GM18868 (cell line): ENCODE measurements around the gene BAHD1.

Experiments
- ATAC-seq: cut with Tn5 transposase; IDR thresholded peaks from one replicate; pipeline ENCODE4 v1.9.1; 2021; ENCODE audit warnings: mild to moderate bottlenecking, moderate library complexity; ENCODE audit not compliant: unreplicated experiment

BAHD1 gene

GRCh38 chr15:40421246-40422157 lies 19.3 kb upstream of the BAHD1 start:
- peak; percentile 67 for ATAC-seq

DNA sequence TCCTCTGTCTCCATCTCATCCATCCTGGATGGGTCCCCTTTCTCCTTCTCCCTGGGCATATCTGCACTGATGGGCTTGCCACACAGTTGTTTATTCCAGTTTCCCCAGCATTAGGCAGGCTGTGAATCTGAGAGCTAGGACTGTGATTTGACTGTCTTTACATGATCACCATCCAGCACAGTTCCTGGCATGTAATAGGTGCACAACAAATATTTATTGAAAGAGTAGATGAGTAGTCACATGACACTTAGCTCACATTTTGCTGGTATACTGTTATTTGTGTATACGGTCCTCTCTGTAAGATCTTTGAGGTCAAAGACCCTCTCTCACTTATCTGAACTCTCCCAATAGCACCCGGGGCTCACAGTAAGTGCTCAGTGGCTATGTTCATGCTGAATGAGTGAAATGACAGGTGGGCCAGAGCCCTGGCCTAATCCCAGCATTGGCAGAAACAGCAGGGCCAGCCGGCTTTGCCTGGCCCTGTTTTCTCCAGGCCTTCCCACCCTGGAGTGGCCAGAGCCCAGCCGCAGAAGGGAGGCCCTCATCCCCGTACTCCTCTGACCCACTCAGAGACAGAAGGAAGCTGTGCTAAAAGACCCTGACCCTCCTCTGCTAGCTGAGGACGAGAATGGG lies 16.2 kb upstream of the BAHD1 start:
- ATAC-seq, result no peak

GRCh38 chr15:40425681-40426080 lies 15.1 kb upstream of the BAHD1 start:
- ATAC-seq, result no peak

DNA sequence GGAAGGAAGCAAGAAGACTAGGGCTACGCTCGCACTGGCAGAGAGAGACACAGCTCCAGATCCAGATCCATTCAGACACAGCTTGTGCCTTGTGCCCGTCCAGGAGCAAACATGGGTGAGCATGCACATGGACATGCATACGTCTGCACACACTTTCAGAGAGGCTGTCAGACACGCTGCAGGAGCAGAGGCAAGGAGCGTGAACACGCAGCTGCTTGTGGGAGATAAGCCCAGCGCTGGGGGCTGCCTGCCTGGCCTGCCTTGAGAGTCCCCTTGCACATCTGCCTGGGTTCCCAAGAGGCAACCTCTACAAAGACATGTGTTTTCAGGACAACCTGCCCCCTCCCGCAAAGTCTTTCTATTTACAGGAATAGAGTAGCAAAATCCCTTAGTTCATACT lies 13.6 kb upstream of the BAHD1 start:
- ATAC-seq, result no peak

DNA sequence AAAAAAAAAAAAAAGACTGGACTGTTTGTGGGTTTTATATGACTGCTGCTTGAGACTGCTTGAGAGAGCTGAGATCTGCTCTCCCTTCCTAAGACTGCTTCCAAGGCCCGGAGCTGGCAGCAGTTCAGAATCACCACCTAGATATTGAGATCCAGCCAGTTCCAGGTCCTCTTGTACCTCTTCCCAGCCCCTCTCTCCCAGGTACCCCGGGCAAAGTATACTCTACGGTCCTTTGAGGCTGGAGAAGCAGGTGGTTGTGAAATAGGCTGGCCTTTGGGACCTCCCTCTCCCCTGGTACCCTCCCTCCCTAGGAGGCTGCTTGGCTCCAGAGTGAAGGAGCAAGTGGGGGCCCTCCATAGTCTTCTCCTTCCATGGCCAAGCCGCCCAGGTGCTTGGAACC lies 12.6 kb upstream of the BAHD1 start:
- no peak for ATAC-seq

DNA sequence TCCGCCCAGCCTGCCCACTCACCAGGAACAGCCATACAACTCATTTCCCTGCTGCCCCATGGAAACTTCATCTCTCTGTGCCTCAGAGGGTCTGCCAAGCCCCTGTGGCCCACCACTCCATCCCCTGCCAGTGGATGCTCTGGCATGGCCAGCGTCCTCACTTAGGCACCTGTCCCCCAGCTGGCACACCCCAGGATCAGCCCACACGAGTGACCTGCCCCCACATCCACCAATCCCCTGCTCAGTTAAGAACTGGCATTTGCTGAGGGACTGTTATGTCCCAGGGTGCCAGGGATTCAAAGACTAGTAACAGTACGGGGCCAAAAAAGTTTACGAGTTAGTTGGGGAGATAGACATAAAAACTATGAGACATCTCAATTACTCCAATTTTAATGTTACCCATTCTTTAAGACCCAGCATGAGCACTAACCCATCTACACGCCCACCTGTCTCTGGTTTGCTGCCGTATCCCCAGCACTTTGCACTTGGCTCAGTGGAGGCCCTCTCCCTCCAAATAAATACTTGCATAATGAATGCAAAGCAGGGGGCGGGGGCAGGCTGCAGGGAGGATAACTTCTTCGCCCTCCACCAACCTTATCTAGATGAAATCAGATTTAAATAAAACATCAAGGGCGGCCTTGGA lies 11.6 kb upstream of the BAHD1 start:
- no peak for ATAC-seq

- ATAC-seq, result no peak
These were observed 10.4 kb upstream of the BAHD1 start for GRCh38 chr15:40430271-40430805.

DNA sequence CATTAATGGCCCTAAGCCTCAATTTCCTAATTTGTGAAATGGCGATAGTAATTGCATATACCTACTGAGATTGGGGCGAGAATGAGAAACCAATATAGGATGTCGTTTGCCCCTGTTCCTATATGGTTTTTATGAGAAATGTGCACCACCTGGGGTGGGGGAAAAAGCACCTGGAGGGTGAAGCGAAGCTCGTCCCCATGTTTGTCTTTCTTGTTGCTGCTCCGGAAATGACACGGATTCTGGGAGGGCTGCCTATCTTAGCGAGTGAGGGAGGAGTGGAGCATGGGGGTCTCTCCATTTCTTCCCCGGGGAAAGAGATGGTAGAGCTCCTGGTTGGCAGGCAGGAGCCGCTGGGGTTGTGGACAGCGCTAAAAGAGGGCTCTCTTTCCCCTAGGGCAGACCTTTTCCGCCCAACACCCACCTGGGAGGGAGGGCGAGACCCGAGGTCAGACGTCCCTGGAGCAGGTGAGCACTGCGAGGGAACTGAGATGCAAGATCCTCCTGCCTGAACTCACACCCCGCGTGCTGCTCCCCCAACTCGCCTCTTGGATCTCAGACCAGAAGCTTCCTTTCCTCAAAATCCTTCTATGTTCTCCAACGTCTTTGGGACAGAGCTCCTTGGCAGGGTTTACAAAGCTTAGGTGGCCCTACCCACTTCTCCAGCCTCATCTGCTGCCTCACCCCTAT lies 5.6 kb upstream of the BAHD1 start:
- ATAC-seq, result no peak

GRCh38 chr15:40435710-40436089 lies 5.1 kb upstream of the BAHD1 start:
- no peak for ATAC-seq

DNA sequence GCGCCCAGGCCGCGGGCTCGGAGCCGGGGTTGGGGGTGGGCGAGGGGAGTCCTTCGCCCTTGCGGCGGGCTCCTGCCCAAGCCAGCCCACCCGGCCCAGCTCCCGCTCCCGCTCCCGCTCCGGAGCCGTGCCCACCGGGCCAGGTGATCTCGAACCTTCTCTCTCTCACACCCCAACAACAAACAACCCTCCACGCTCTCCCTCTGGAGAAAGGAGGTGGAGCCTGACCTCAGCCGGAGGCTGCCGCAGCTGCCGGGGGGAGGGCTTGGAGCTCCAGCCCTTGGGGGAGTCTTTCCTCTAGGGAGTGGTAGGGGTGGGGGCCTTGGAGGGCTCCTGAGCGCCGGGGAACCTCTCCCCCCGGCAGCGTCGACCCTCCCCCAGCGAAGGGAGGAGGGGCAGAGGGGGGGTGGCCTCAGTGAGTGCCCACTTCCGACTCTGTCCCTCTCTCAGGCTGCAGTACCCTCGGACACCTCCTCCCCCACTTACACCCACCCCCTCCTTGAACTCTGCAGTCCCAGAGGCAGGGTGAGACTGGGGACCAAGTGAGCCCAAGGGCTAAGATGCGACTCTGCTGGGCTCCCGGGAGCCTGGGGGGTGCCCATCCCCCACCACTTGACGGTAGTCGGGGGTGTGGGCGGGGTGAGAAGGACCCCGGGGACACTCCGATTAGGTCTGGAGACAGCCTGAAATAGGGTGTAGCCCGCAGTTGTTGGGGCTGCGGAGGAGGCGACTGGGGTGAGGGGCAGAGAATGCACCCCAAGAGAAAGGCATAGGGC lies 4.4 kb upstream of the BAHD1 start:
- ATAC-seq, result no peak

GRCh38 chr15:40436892-40437751 lies 3.6 kb upstream of the BAHD1 start:
- ATAC-seq, result no peak

DNA sequence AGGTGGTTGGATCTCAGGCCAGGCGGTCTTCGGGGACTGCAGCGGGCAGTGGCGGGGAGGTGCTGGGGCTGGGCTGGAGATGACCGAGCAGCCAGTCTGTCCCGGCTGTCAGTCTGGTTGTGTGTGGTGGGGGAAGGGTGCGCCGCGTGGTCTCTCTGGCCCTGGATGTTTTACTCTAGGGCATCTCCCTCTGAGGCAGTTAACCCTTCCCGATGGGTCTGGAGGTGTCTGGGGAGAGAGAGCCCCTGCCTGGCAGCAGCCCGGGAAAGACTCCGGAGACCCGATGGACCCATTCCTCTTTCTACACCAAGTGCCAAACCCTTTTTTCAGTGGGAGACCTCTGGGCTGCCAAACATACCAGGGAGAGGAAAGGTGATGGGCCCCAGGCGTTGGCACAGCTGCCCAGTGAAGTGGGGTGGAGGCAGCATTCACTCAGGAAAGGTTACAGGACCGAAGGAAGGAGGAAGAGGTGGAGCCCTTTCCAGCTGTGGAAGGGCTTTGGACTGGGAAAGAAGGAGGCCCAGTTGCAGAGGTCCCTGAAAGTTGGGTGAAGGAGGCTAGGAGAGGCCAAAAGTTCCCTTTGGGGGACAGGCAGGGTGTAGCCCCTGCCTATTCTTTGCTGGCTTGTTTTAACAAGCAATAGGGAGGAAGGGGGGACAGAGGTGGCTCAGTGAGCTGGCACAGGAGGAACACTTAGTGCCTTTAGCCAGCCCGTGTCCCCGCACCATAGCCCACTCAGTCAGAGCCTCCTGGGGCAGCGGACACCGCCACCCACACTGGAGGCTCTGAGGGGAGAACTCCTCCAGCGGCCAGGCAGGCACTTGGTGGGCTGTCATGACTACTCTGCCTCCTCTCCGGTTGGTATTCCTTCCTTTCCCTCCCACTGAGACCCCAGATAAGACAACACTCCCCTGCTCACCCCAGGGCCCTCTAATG lies 2.7 kb upstream of the BAHD1 start:
- no peak for ATAC-seq

DNA sequence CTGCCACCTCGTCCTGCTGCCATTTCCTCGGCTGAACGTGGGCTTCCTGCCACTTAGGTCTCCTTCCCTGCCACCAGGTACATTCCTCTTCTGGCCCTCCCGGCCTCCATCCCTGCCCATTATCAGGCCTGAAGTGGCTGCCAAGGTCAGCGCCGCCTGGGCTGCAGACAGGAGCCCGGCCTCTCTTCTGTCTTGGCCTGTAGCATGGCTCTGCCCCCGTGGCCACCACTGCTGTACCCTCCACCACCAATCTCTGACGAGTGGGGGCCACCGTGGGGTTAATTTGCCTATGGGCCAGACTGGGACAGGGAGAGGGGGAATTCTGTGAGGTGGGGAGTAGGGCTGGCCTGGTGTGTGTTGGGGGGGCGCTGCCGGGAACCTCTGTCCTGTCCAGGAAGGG lies 2.0 kb upstream of the BAHD1 start:
- no peak for ATAC-seq

- no peak for ATAC-seq
These were observed 1.2 kb upstream of the BAHD1 start for GRCh38 chr15:40439461-40439959.

- no peak for ATAC-seq
These were observed 602 bp upstream of the BAHD1 start for GRCh38 chr15:40439960-40440742.

- ATAC-seq, result peak; percentile 15
These were observed 1.1 kb downstream of the BAHD1 start for GRCh38 chr15:40441565-40442531.
